Glutamatergic neuron (in vitro differentiated cells): ENCODE results near the gene SEL1L2. TPM values are rescaled to one million over a fixed set of nuclear protein-coding genes. Genes with fewer than 3 reads are reported as not detected.

ENCODE experiments used
- DNase-seq: peaks from one replicate; pipeline ENCODE4 v3.0.0; 2022
- H3K27ac Mint-ChIP-seq: one replicate; pipeline ENCODE4 v1.8.0; 2020; ENCODE audit warnings: mild to moderate bottlenecking, mixed read lengths, inconsistent platforms; ENCODE audit not compliant: unreplicated experiment
- H3K27me3 Mint-ChIP-seq: one replicate; pipeline ENCODE4 v1.8.0; 2020; ENCODE audit warnings: mild to moderate bottlenecking, moderate library complexity, mixed read lengths, inconsistent platforms; ENCODE audit not compliant: unreplicated experiment
- H3K36me3 Mint-ChIP-seq: one replicate; pipeline ENCODE4 v1.8.0; 2020; ENCODE audit warnings: mild to moderate bottlenecking, mixed read lengths, inconsistent platforms; ENCODE audit not compliant: unreplicated experiment
- H3K4me1 Mint-ChIP-seq: one replicate; pipeline ENCODE4 v1.8.0; 2020; ENCODE audit warnings: mild to moderate bottlenecking, low read depth, mixed read lengths, inconsistent platforms; ENCODE audit not compliant: unreplicated experiment
- H3K4me3 Mint-ChIP-seq: one replicate; pipeline ENCODE4 v1.8.0; 2020; ENCODE audit warnings: mild to moderate bottlenecking, mixed read lengths, inconsistent platforms; ENCODE audit not compliant: unreplicated experiment
- H3K9me3 Mint-ChIP-seq: one replicate; pipeline ENCODE4 v1.8.0; 2020; ENCODE audit warnings: mild to moderate bottlenecking, moderate library complexity, mixed read lengths, inconsistent platforms; ENCODE audit not compliant: unreplicated experiment
- CTCF ChIP-seq: fragments of 200-600 bp; sonication (generic); IDR thresholded peaks from one replicate; pipeline ENCODE4 v1.5.0; 2021; ENCODE audit not compliant: partially characterized antibody, unreplicated experiment
- total RNA-seq: library from RNA; stranded (reverse); fragmentation: NEBNext Ultra II Directional; extraction: Animal tissue kit (Norgen Biotek cat#: 25700); gene quantifications from one replicate; pipeline ENCODE4 v1.2.1, GENCODE V29; 2021; ENCODE audit not compliant: unreplicated experiment

Gene SEL1L2
- total RNA-seq, 1 donor from 2014 or later: not detected

GRCh38 chr20:13799974-13800373 is 190.4 kb downstream of the SEL1L2 start:
- no peak for DNase-seq
- Mint-ChIP-seq H3K36me3 (peaks cover 4% of the 10 kb centered on the region), H3K27ac (peak overlapping the region; percentile 9), H3K4me1 (peaks cover 4% of the 10 kb centered on the region), H3K9me3 (no peaks in the 10 kb centered on the region), H3K27me3 (peaks cover 3% of the 10 kb centered on the region), H3K4me3 (peak overlapping the region; percentile 4)
- TF ChIP-seq CTCF: no peak

Other genes with a start within 250 kb of the SEL1L2 start
- 16.1 TPM for gene ESF1, start 205.7 kb downstream of the SEL1L2 start, total RNA-seq
- 51.2 TPM for gene NDUFAF5, start 205.6 kb downstream of the SEL1L2 start, total RNA-seq
- 8.7 TPM for gene MACROD2, start 4.9 kb upstream of the SEL1L2 start, total RNA-seq